Measurements from ENCODE around the gene TRIM49C.
"Not testable (repeated sequence)": the region's sequence is repeated elsewhere in the genome, so short reads cannot be mapped to it uniquely, and the experiment has no call there.

TRIM49C gene, protein sequence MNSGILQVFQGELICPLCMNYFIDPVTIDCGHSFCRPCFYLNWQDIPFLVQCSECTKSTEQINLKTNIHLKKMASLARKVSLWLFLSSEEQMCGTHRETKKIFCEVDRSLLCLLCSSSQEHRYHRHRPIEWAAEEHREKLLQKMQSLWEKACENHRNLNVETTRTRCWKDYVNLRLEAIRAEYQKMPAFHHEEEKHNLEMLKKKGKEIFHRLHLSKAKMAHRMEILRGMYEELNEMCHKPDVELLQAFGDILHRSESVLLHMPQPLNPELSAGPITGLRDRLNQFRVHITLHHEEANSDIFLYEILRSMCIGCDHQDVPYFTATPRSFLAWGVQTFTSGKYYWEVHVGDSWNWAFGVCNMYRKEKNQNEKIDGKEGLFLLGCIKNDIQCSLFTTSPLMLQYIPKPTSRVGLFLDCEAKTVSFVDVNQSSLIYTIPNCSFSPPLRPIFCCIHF

DNA sequence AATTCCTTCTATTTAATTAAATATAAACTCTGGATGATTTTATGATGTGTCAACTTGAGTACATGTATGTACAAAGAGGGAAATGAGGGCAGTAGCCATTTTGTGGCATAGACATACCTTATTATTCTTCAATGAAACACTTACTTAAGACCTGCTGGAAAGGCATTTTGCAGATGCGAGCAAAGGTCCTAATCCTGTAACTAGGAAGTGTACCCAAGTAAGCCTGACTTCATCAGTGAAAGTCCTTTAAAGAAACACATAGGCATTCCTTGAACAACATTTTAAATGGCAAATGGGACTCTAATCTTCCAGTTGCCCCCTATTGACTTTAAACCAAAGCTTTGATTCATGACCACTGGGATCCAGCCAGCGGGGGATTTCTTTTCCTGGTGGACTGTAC is at the start of gene TRIM49C:
Gene TRIM49C (plus strand): TSS at position 301 of the 400 bp plus-strand sequence. CDS start 4,106 bp downstream, outside the sequence.
- not testable (repeated sequence) for DNase-seq (ENCODE audit: low read depth, low spot score)

DNA sequence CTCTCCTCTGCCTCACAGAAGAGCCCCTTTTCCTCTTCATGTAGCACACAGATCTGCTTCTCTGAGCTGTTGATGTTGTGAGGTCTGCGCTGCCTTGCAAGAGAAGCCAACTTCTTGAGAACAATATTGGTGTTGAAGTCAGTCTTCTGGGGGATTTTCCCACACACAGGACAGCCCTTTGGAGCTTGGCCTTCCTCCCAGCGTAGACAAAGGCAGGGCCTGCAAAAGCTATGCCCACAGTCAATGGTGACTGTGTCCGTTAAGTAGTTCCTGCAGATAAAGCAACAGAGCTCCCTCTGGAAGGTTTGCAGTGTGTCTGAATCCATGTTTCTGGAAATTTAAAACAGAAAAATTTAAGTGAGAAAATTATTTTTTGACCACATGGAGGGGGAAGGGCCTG is 6.7 kb upstream of the TRIM49C start:
- not testable (repeated sequence) for DNase-seq (ENCODE audit: low read depth, low spot score)

DNA sequence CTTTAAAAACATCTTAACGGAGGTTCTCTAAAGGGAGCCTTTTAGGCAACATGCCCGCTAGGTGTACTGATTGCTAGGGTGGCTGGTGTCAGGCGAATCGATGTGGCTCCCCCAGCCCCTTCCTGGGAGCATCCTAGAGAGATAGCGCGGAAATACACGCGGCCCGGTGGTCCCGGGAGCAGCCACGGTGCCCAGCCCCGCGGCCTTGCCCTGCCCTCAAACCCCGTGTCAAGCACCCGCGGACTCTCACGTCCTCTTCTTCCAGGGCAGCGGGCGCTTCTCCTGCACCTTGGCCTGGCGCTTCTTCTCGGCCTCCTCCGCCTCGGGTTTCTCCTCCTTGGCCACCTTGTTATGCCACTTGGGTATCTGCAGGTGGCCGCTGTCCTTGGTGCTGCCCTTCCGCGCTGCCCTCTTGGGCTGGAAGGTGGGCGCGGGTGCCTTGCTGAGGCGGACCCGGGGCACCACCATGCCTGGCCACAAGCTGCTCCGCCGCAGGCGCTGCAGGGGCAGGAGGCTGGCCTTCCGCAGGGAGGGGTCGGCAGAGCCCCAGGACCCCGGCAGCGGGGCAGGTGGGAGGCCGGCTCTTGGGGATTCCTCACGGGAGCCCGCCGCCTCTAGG is 20.8 kb downstream of the TRIM49C start:
- DNase-seq (ENCODE audit: low read depth, low spot score), result not testable (repeated sequence)

DNA sequence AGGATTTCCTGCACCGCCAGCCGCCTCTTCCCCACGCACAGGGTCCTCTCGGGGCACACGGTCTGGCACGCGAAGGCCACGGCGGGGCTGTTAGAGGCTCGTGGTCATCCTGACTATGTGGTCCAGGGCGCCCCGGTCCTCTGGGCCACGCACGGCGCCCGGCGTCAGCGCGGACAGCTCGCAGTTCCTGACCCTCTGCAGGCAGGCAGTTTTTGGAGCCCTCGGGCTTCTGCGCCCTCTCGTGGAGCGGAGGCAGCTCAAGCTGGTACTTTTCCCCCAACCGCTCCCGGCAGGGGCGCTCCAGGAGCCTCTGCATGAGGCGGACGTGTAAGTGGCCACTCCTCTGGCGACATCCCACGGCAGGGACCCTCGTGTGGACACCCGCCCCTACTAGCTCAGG is 21.4 kb downstream of the TRIM49C start:
- not testable (repeated sequence) for DNase-seq (ENCODE audit: low read depth, low spot score)

DNA sequence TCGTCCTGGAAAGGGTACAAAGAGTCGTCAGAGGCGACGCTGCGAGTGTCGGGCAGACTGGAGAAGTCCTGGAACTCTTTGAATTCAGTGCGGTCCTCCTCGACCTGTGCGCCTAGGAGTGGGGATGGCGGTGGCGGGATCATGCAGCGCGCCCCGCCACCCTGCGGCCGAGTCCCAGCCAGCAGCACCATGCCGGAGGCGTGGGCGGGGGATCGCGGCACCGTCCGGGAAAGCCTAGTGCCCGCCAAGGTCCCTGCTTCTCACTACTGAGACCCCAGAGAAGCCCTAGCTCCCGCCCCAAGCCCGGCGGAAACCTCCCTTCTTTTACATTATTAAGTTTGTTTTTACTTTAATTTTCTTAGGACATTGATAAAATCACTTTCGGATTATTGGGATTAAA is 22.6 kb downstream of the TRIM49C start:
- DNase-seq (ENCODE audit: low read depth, low spot score), result peak; percentile 0

DNA sequence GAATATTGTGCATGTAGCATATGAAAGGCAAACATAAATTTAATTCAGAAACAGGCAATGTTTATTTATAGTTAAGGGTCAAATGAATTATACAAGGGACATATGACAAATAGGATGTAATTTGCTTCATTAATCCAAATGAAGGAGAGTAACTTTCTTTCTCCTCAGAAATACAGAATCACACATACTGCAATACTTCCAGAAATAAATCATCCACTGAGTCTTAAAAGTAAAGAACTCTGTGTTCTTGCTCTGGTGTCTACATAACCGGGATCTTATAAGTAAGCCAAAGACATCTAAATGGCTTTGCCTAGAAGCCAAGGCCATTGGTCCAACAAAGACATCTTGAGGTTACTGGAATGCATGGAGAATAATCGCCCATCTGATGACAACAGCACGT is 54.7 kb downstream of the TRIM49C start, which contains the start of gene UBTFL1:
Gene UBTFL1 (plus strand): TSS at position 301 of the 400 bp plus-strand sequence. CDS start 0 bp downstream, at position 301.
- DNase-seq (ENCODE audit: low read depth, low spot score), result not testable (repeated sequence)

DNA sequence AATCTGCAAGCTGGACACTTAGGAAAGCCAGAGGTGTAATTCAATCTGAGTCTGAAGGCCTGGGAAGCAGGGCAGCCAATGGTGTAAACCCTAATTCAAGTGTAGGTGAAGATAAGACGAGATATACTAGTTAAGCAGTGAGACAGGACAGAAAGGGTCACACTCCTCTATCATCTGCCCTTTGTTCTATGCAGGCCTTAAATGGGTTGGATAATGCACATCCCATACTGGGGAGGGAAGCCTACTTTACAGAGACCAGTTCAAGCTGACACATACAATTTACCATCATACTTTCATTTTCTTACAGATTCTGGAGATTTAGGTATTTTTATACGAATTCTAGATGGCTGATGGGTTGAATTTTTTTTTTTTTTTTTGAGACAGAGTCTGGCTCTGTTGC is 57.8 kb downstream of the TRIM49C start:
- not testable (repeated sequence) for DNase-seq (ENCODE audit: low read depth, low spot score)

All from ELF-1 (cell line).